Panc1 (cell line): ENCODE results near the gene HMGXB4. TPM values are rescaled to one million over a fixed set of nuclear protein-coding genes. Genes with fewer than 3 reads are reported as not detected.

Source experiments
- ATAC-seq: fragments of 200-7000 bp; cut with Tn5 transposase; 2 replicates; pipeline ENCODE4 v1.9.1; 2020; ENCODE audit warnings: mild to moderate bottlenecking, moderate library complexity
- BruUV-seq: library from RNA; stranded (reverse); fragments of 400-500 nt; replicated peaks from 2 replicates; lab custom pipeline; 2021; lab: Mats Ljungman, UMichigan
- CTCF ChIA-PET: fragments of 300-600 bp; sonication (Branson Sonifier 250); formaldehyde crosslinking; loops from one replicate; lab custom pipeline; 2022; ENCODE audit warnings: antibody characterized with exemption; lab: Charles Lee
- POLR2A ChIA-PET: fragments of 300-600 bp; sonication (Branson Sonifier 250); formaldehyde crosslinking; loops from one replicate; lab custom pipeline; 2022; ENCODE audit warnings: antibody characterized with exemption; lab: Charles Lee
- DNase-seq: peaks from one replicate; pipeline ENCODE4 v3.0.0-alpha.2; 2010; ENCODE audit warnings: low read depth, low spot score
- H3K27ac ChIP-seq: 2 replicates; pipeline ENCODE4 v1.5.1; 2011; ENCODE audit warnings: mild to moderate bottlenecking, low read length, inconsistent platforms
- H3K27me3 ChIP-seq: fragments of 200-500 bp; sonication (Bioruptor generic); 2 replicates; pipeline ENCODE4 v1.6.0; 2014; ENCODE audit warnings: low read length, inconsistent platforms; ENCODE audit not compliant: control insufficient read depth, insufficient read depth
- H3K36me3 ChIP-seq: fragments of 200-500 bp; sonication (Bioruptor generic); 2 replicates; pipeline ENCODE4 v1.5.1; 2014; ENCODE audit warnings: inconsistent platforms, mild to moderate bottlenecking, low read length, moderate library complexity; ENCODE audit not compliant: control insufficient read depth, insufficient read depth
- H3K4me1 ChIP-seq: 2 replicates; pipeline ENCODE4 v1.5.1; 2011; ENCODE audit warnings: inconsistent platforms, mild to moderate bottlenecking, low read length, moderate library complexity; ENCODE audit not compliant: control insufficient read depth, insufficient read depth
- H3K4me3 ChIP-seq, 2 experiments: 2 replicates each; pipeline ENCODE4 v1.5.1; 2011 to 2012; ENCODE audit warnings: low read depth in 2 of 2, low read length in 2 of 2, mild to moderate bottlenecking in 2 of 2, inconsistent platforms in 1 of 2, moderate library complexity in 1 of 2
- H3K9me3 ChIP-seq: fragments of 200-500 bp; sonication (Bioruptor generic); 2 replicates; pipeline ENCODE4 v1.5.1; 2014; ENCODE audit warnings: low read depth, mild to moderate bottlenecking, inconsistent platforms, low read length, moderate library complexity; ENCODE audit not compliant: control insufficient read depth, insufficient read depth
- POLR2AphosphoS5 ChIP-seq: IDR thresholded peaks from 2 replicates; pipeline ENCODE4 v1.6.1; 2012; ENCODE audit warnings: mild to moderate bottlenecking, low read depth, low read length, moderate library complexity
- REST ChIP-seq, 2 experiments: IDR thresholded peaks; 2 replicates each; pipeline ENCODE4 v1.6.1; 2011 to 2012; ENCODE audit warnings: low read depth in 2 of 2, control low read depth in 1 of 2, low read length in 1 of 2, mild to moderate bottlenecking in 1 of 2, moderate library complexity in 1 of 2; ENCODE audit not compliant: insufficient read depth in 1 of 2
- SIN3A ChIP-seq: IDR thresholded peaks from 2 replicates; pipeline ENCODE4 v1.6.1; 2012; ENCODE audit warnings: low read depth, mild to moderate bottlenecking, low read length, moderate library complexity, borderline replicate concordance; ENCODE audit not compliant: insufficient read depth
- TCF7L2 ChIP-seq: IDR thresholded peaks from 2 replicates; pipeline ENCODE4 v1.6.1; 2011; ENCODE audit warnings: mild to moderate bottlenecking, low read depth, low read length, inconsistent platforms
- in situ Hi-C: cut with HindIII; loops from 2 replicates; pipeline ENCODE4 v1.10.0; 2016; ENCODE audit warnings: low sequenced_read_pairs, low pct_unique_long_range_greater_than_20kb
- intact Hi-C: fragments of 100-400 bp; cut with micrococcal nuclease; formaldehyde crosslinking; loops from one replicate; pipeline ENCODE4 v1.10.0; 2022; ENCODE audit not compliant: unreplicated experiment
- total RNA-seq: library from RNA; stranded (reverse); gene quantifications from one replicate; pipeline ENCODE4 v1.2.1, GENCODE V29; 2021; ENCODE audit not compliant: unreplicated experiment
- TF ChIP-seq, protein P1 (sequence below): fragments of 450-650 bp; IDR thresholded peaks from 2 replicates; pipeline ENCODE4 v1.5.1; 2017; ENCODE audit warnings: mild to moderate bottlenecking

HMGXB4 gene
- total RNA-seq, 1 experiment from 2014 or later, result 23.7 TPM

DNA sequence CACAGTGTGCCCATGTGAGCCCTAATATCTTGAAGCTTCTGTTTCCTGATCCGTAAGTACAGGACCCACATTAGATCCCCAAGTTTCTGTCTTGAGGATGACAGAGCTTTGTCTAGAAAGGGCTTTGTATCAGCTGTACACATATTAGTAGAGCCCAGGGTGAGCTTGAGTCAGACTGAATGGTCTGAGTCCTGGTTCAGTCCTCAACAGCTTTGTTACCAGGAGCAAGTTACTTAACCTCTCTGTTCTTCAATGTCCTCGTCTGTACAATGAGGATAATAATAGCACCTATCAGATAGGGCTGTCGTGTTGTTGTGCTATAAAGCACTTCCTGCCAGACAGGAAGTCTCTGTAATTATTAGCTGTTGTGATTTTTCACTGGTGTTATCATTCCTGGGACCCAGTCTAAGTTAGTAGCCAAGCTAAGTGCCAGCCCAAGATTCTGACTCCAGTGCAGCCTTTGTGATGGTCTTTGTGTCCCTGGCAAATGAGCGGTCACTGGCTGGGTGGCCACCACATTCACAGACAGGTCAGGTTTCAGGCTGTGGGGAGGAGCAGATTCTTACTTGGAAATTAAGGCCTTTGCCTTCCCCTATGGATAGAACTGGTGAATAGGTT lies 49.2 kb downstream of the HMGXB4 start:
- DNase-seq (no peak), ATAC-seq (no peak)
- intact Hi-C loops, result no loop called here
- no peak overlapping the region for H3K4me3 ChIP-seq
- no peaks in the 10 kb centered on the region for H3K27me3 ChIP-seq
- in situ Hi-C loops, result no loop called here
- no TSS peak for BruUV-seq
- CTCF ChIA-PET, result no interaction called here
- no peaks in the 10 kb centered on the region for H3K9me3 ChIP-seq
- POLR2A ChIA-PET, result no interaction called here
- no peak overlapping the region for H3K27ac ChIP-seq
- no peaks in the 10 kb centered on the region for H3K36me3 ChIP-seq
- no peak for TF ChIP-seq TCF7L2
- TF ChIP-seq, protein P1, sequence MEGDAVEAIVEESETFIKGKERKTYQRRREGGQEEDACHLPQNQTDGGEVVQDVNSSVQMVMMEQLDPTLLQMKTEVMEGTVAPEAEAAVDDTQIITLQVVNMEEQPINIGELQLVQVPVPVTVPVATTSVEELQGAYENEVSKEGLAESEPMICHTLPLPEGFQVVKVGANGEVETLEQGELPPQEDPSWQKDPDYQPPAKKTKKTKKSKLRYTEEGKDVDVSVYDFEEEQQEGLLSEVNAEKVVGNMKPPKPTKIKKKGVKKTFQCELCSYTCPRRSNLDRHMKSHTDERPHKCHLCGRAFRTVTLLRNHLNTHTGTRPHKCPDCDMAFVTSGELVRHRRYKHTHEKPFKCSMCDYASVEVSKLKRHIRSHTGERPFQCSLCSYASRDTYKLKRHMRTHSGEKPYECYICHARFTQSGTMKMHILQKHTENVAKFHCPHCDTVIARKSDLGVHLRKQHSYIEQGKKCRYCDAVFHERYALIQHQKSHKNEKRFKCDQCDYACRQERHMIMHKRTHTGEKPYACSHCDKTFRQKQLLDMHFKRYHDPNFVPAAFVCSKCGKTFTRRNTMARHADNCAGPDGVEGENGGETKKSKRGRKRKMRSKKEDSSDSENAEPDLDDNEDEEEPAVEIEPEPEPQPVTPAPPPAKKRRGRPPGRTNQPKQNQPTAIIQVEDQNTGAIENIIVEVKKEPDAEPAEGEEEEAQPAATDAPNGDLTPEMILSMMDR, result no peak
- TF ChIP-seq REST (IDR thresholded peaks at IDR 0.05; ENCODE audit: insufficient read depth in 1 of 2, low read depth in 2 of 2, low read length in 1 of 2), result no peak
- no peak for TF ChIP-seq SIN3A
- no peak for TF ChIP-seq POLR2AphosphoS5
- H3K4me1 ChIP-seq, result peaks cover 15% of the 10 kb centered on the region

GRCh38 chr22:35307372-35307771 lies 50.1 kb downstream of the HMGXB4 start:
- no TSS peak for BruUV-seq
- CTCF ChIA-PET, result no interaction called here
- H3K27me3 ChIP-seq, result no peaks in the 10 kb centered on the region
- no peak for DNase-seq
- POLR2A ChIA-PET, result no interaction called here
- no peaks in the 10 kb centered on the region for H3K36me3 ChIP-seq
- intact Hi-C loops, result no loop called here
- H3K4me1 ChIP-seq, result peaks cover 16% of the 10 kb centered on the region
- ATAC-seq, result no peak
- no peak overlapping the region for H3K4me3 ChIP-seq
- no peak overlapping the region for H3K27ac ChIP-seq
- no peak for TF ChIP-seq REST (IDR thresholded peaks at IDR 0.05; ENCODE audit: insufficient read depth in 1 of 2, low read depth in 2 of 2, low read length in 1 of 2)
- TF ChIP-seq POLR2AphosphoS5, result no peak
- TF ChIP-seq, protein P1, result no peak
- TF ChIP-seq SIN3A, result no peak
- TF ChIP-seq TCF7L2, result no peak
- H3K9me3 ChIP-seq, result no peaks in the 10 kb centered on the region
- in situ Hi-C loops, result no loop called here
